ENCODE measurements around the gene PMPCB.

PMPCB gene

GRCh38 chr7:103336761-103337160, 39.5 kb downstream of the PMPCB start:
- DNase-seq, result no peak

- no peak for DNase-seq
Measured at GRCh38 chr7:103338864-103339263, 41.6 kb downstream of the PMPCB start.

GRCh38 chr7:103341466-103341865, 44.2 kb downstream of the PMPCB start:
- no peak for DNase-seq

DNA sequence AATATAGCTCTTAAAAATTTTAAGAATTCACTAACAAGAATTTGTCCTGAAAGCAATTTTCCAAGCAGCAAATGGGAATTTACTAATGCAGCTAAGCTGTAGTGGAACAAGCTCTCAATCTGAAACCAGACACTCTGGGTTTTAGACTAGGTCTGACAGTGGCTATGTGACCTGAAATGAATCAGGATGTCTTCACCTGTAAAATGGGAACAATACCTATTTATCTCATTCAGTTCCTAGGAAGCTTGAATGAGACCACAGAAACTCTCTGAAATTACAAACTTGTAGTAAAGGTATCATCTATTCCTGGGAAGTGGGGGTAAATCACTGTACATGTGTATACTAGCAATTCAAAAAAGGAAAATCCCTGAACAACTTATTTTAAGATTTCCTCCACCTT, 46.1 kb downstream of the PMPCB start:
- DNase-seq, result no peak

GRCh38 chr7:103343758-103344452, 46.7 kb downstream of the PMPCB start:
- no peak for DNase-seq

DNA sequence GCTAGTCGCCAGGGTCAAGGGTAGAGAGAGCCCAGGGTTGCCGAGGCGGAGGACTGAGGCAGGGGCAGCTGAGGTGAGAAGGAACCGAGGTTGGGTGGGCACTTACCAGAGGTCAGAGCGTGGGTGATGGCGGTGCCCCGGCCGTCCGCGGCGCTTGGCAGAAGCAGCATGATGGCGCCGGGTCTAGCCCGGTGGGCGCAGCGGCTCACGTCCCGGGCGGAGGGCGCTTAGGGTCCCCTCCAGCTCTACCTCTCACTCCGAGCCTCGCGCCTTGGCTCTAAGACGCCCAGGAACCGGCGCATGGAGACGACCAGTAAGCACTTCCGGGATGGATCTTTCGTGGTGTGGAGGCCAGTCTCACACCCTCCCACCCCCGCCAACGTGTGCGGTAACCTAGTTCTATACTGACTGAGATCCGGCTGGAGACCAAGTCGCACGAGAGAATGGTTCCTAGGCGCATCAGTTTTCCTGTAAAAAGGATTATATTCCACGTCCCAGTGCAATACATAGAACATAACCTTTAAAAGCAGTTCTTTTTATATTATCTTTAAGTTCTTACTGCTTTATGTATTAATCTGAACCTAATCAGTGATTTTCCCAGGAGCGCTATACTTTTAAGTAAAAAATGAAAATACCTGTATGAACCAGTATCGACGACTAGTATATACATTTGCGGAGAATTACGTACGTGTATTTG, 47.4 kb downstream of the PMPCB start, which contains the start of gene DNAJC2:
DNAJC2 (minus strand) TSS at position 315 of the 697 bp plus-strand sequence; CDS start at position 170, 145 bp downstream.
- DNase-seq, result peak; percentile 27 to 35

DNA sequence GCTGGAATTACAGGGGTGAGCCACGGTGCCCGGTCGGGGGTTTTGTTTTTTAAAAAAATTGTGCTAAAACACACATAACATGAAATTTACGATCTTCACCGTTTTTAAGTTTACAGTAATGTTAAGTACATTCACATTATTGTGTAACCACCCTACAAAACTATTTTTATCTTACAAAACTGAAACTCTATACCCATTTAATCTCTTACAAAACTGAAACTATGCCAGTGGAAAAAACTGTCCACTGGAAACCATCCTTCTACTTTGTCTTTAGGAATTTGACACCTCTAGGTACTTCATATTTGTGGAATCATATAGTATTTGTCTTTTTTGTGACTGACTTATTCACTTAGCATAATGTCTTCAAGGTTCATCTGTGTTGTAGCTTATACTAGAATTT, 49.2 kb downstream of the PMPCB start:
- no peak for DNase-seq

- peak; percentile 5 to 54 for DNase-seq
Measured at GRCh38 chr7:103347507-103348267, 50.5 kb downstream of the PMPCB start, which contains the start of gene PSMC2. Gene PSMC2, plus strand, starts transcription at chr7:103347643. Its CDS starts 69 bp downstream, at chr7:103347712.

- DNase-seq, result no peak
Measured at GRCh38 chr7:103348452-103348851, 51.2 kb downstream of the PMPCB start.

DNA sequence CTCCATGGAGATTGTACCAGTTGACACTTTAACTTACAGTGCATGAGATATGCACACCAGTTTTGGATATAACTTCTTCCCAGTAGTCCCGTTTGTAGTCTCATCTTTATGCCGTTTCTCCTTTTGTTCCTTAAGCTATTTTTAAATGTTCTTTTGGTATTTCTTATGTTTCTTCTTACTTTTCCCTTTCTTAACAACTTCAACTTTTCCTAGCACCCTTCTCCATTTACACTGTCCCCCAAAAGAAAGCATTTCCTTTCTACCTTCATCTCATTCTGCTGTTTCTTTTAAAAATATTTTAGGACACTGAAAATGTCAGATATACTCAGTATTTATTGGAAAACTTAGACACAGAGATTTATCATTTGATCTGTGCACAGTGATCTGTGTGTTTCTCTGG, 51.7 kb downstream of the PMPCB start:
- DNase-seq, result no peak

- no peak for DNase-seq
Measured at GRCh38 chr7:103349805-103350204, 52.6 kb downstream of the PMPCB start.

Measured in cerebellar nuclear complex (tissue), 1 donor.